GM21515 (cell line): ENCODE results near the gene TBC1D22A.

Source experiments
- ATAC-seq: cut with Tn5 transposase; IDR thresholded peaks from one replicate; pipeline ENCODE4 v1.9.1; 2021; ENCODE audit not compliant: unreplicated experiment

TBC1D22A gene

DNA sequence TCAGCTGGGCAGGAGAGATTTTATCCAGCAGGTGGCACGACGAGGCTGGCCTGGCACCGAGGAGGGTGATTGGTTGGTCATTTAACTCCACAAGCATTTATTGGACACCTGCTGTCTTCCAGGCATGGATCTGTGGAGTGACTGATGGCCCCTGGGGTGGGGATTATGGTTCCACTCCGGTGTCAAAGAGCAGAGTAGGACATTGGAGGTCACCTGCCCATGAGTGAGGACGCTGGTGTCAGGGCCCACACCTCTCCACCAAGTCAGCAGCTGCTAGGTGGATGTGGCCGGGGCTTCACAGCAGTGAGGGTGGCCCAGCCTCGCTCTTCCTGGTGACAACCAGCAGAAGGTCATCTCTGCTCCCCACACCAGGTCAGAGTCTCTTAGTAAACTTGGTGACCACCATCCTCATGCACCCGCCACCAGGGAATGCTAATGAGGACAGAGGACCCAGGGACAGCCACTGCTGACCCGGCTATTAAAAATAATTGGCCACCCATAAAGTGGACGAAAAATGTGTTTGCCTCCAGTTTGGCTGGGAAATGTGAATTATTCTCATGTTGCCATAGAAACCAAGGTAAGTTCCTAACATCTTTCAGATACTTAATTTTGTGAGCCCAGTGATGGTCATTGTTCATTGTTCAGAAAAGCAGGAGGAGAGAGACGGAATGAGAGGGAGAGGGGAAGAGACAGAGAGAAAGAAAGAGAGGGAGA lies 428.7 kb downstream of the TBC1D22A start:
- no peak for ATAC-seq

DNA sequence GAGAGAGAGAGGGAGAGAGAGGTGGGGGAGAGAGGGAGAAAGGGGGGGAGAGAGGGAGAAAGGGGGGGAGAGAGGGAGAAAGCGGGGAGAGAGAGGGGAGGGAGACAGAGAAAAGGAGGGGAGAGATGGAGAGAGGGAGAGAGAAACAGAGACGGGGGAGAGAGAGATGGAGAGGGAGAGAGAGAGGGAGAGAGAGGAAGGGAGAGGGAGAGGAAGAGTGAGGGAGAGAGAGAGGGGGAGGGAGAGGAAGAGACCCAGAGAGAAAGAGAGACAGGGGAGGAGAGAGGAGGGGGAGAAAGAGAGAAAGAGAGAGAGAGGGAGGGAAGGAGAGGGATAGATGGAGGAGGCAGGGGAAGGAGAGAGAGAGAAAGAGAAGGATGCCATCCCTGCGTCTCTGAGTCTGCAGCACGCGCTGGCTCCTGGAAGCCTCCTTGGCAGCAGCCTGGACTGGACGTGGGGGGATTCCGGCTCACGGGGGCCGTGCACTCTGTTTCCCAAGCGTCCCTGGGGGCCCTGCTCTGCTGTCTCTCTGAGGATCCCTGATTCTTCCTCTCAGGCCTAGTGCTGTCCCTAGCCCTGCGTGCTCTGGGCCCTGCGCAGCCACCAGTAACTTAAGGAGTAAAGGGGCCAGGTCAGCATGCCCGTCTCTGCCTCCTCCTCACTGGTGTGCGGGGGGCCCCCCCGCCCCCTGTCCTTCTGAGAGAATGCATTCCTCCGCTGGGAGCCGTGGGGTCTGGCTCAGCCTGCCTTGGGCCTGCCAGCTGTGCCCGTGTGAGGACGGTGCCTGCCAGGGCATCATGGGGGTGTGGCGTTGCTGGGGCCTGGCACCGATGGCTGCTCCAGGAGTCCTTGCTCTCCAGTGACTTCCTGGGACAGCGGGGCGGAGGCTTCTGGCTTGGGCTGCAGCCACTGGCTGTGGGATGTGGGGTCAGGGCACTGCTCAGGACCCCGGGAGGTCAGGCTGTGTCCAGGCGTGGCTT lies 429.5 kb downstream of the TBC1D22A start:
- no peak for ATAC-seq

DNA sequence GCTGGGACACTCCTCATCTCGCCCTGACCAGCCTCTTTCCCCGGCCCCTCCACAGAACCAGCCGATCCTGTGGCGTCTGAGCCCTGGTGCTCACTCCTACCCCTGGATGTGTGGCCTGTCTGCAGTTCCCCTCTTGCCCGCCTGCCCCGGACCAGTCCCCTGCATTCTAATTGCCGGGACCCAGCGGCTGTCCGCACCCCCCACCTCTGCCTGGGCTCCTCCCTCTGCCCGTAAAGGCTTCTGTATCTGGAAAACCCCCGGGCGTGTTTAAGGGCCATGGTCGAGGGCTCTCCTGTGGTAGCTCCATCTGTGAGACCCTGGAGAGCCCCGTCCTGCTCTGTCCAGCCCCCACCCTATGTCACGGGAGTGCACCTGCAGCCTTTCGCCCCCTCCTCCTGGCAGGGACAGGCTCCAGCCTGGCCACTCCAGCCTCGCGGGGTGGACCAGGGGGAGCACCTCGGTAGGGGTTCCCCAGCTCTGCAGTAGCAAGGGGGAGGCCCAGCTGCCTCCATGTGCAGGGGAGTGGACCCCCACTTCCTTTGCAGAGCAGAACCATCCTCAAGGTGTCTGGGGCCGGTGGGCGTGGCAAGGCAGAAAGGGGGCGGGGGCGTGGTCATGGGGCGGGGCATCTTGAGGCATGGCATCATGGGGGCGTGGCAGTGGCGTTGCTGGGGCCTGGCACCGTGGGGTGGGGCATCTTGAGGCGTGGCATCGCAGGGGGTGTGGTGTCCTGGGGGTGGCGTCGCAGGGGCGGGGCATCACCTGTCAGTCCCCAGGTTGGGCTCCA lies 430.4 kb downstream of the TBC1D22A start:
- no peak for ATAC-seq

DNA sequence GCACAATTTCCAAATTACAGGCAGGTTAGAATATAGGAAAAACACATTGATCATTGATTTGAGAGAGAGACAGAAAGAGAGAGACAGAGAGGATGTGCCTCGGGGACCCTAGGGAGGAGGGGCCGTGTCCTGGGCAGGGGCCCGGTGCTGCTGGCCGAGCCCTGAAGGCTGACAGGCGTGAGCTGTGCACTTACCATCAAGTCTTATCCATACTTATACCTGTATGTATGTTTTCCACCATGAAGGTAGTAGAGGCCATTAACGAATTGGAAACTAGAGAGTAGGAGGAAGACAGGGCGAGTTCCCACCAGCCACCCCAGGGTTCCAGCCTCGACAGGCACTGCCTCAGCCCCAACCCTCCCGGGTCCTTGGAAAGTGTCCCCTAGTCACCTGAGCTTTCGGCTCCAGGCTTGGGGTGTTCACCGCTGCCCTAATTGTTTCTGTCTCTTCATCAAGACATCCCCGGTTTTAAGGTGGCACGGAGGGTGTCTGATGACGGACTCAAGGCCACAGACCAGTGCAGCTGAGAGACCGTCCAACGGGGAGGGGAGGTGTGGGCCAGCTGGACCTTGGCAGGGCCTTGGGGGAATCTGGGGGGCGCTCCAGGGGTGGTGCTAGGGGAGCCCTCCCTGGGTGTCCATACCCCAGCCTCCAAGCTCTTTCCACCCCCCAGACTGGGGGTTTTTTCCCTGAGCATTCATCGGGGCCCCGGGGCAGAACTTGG lies 431.3 kb downstream of the TBC1D22A start:
- no peak for ATAC-seq

DNA sequence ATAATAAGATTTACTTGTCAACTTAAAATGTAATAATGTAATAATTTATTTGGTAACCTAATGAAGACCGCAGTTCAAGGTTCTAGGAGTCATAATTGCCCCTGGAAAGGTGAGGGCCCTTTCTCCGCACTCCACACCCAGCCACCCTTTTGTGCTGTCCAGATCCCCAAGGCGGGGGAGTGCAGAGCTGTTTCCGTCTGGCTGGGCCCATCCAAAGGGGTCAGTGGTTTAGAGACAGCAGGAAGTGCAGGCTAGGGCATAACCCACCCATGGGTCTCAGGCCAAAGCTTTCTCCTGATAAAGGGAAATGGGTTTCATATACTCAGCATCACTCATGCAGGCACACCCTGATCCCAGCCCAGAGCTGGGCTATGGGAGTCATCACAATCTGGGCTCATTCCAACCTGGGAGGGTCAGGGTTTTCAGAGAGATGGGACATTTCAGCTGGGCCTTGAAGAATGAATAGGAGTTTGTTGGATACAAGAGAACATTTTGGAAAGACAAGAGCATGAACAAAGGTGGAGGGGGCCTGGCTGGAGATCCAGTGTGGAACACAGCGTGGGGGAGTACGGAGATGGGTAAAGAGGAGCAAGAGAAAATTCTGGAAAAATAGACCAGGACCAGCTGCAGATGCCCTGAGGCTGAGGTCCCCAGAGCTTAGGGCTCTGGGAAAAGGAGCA lies 432.2 kb downstream of the TBC1D22A start:
- no peak for ATAC-seq

DNA sequence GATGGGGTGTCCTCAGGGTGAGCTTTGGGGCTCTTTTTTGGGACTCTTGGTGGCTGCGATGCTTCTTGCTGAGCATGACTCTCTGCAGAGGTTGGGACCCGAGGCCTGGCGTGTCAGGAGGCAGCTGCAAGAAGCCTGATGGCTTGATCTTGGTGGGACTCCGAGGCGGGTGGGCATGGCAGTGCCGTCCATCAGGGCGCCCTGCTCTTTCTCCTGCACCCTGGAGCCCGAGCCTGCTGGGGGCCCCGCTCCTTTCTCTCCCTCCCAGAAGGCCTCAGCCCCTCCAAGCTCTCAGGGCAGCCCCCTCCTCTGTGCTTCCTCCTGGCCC lies 432.7 kb downstream of the TBC1D22A start:
- ATAC-seq, result no peak

DNA sequence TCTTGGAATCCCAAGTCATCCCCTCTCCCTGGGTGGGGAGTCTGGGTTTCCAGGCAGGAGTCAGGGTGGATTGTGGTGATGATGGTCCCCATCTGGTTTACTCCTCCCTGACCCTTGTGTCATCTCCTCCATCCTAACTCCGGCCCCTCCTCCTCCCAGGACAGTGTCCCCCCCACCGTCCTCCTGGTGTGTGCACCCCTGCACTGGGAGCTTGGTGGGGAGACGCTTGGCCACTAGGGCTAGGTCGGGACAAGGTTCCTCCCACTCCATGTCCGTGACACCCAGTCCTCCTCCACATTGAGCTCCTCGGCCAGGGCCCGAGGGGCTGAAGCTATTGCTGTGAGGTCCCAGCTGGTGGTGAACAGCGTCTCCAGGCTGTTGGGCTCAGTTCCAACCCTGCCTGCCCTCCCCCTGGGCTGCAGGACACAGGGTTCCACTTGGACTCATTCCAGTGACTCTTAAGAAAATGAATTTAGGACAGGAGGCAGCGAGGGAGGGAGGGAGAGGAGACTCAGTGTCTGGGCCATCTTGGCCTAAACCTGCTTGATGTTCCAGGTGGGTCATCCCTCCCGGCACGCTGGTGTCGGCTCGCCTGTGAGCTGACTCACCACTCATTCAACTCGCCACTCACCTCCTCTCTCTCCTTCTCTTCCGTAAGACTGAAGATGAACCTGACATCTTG lies 433.2 kb downstream of the TBC1D22A start:
- ATAC-seq, result no peak

DNA sequence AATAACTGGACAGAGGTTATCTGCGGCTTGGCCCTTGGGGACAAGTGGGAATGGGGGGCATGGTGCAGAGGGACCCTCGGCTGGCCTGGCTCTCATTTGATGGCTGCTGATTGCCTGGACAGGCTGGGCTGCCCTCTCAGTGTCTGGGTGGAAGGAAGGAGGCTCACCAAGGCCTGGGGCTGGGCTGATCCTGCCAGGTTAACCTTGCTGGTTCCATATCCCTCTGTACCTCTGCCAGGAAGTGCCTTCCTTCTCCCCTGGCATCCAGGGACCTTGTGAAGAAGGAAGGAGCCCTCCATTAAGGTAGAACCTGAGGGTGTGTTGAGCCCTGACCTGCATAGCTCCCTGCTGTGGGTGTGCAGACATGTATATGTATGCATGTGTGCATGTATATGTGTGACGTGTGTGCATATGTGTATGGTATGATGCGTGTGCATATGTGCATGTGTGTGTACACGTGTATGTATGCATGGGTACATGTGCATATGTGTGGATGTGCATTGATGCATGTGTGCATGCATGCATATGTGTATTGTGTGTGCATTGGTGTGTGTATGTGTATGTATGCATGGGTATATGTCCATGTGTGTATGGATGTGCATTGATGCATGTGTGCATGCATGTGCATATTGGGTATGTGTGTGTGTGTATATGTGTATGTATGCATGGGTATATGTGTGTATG lies 433.9 kb downstream of the TBC1D22A start:
- no peak for ATAC-seq

DNA sequence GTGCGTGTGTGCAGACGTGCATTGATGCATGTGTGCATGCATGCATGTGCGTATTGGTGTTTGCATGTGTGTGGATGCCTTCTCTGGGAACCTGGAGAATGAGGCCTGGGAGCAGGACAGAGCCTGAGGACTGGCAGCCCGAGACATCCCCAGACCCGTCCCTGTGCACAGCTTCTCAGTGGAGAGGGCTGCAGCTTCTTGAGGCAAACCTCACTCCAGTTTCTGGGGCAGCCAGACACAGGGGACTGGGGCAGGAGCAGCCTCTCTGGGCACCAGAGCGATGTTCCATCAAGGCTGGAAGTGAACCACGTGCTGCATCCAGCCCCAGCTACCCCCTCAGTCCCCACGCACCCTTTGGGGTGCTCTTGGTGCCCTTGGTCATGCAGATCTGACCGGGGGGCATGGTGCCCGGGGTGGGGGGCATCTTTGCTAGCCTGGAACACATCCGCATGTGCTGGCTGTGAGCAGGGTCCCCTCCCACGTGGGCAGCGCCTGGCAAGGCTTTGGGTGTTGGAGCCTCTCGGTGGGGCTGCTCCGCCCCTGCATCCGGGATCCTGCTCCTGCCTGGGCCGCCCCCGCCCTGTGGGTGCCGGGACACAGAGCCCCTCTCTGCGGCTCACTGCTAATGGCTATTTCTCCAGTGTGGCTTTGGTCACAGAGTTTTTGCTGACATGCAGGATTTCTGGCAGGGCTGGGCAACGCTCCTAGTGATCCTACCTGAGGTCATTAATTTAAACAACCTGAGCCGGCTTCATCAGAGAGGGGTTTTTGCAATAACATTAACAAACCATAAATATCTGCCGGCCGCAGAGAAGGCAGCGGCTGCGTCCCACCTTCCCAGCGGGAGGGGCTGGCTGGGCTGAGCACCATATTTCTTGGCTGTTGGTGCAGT lies 434.7 kb downstream of the TBC1D22A start:
- ATAC-seq, result no peak

DNA sequence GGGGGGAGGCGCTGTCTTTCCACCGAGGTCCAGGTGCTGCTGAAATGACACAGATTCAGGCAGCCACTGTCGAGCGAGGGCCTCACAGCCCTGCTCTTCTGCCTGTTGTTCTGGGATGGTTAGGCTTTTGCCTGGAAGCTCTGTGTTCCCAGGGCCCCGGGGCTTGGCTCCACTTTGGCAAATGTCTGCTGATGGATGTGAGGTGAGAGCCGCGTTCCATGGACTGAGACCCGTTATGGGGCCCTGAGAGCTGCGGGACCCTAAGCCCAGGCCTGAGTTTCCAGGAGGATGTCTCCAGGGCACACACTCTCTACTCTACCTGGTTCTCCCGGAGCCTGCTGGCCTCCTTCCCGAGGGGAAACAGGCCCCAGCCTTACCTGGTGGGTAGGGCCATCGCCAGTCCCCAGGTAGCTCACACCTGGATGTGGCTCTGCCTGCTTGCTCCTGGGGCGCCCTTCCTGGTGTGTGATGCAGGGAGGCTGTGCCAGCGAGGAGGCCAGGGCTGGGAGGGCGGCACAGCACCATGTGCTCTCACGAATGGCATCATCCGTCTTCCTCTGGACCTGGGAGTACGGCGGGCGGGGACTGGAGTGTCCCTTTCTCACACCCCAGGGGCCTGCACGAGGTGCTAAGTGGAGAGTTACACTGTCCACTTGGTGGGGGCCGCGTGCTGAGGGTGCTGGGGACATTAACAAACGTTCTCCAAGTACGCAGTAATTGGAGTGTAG lies 435.5 kb downstream of the TBC1D22A start:
- ATAC-seq, result no peak

DNA sequence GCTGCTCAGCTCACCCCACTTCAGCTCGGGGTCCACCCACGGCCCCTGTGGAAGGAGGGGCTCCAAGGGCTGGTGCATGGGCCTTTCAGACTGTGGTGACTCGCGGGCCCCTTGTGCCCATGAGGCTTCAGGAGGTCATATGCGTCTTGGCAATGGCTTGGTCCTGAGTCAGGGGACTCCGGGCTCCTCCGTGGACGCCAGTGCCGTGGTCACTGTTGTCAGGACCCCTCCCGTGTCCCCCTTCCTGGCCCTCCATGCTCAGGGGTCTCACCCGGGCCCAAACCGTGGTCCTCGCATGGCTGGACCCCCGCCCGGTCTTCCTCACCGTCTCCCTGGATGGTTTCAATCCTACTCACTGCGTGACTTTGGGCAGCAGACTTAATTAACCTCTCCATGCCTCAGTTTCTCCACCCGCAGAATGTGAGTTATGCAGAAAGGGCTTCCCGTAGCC lies 436.4 kb downstream of the TBC1D22A start:
- no peak for ATAC-seq

DNA sequence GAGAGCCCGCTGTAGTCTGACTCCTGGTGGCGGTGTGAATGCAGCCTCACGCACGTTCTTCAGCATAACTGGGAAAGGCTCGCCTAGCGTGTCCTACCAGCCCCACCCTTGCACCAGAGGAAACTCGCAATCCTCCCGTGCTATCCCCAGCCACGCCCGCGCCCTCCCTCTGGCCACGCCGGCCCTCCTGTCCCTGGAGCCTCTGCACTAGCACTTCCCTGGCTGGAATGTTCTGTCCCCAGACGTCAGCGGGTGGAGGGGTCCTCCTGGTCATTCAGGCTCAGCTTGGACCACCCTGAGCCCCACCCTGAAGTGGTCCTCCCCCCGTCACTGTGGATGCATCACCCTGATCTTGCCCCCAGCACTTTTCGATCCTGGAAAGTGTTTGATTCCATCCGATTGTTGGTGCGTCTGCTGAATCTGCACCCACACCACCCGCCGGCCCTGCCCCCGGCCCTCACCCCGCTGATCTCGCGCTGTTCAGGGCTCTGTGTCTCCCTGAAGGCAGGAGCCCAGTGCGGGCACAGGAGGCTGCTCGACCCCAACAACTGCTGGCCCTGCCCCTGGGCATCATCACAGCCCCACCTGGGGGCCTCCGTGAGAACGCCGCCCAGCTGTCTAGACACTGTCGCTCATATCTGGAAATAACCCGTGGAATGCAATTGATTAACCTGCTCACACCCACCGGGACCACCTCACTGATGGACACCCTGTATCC lies 437.0 kb downstream of the TBC1D22A start:
- no peak for ATAC-seq

DNA sequence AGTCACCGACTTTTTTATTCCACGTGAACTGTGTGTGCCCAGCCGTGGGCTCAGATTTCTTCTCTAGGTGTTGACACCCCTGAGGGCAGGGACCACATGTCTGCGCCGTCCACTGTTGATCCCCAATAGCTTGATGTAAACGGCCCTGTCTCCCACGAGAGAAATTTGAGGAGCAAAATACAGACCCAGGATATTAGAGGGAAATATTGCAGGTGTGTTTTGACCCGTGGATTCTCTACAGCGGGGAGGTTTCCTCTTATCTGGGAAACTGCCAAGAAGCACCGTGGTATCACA lies 437.5 kb downstream of the TBC1D22A start:
- ATAC-seq, result no peak

DNA sequence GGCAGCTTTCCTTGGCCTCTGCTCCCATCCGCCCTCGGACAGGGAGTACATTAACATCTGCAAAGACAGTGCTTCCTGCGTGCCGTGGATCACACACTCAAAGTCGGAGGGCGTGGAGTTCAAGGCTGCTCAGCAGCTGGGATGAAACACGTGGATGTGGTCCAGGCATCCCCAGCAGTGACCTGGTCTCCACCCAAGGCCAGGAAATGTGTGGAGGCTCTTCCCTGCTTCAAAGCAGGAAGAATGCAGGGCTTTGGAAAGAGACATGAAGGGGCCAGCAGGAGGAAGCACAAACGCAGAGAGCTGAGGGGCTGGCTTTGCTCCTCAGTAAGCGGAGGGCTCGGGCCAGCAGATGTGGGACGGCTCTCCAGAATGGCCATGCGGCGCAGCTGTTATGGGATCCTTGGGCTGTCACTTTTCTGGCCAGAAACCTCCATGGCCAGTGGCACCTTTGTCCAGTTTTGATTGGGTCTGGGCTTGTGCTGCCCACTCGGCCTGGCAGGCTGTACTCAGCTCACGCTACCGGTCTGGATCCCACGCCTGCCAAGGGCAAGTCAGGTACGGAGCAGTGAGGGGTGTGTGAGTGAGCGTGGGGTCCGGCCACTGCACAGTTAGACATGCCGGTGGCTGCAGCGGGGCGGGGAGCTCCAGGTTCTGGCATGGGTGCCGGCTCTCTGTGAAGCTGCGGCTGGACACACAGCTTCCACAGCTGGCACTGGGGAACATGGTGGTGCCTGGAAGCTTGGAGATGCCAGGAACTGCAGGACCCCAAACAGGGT lies 438.0 kb downstream of the TBC1D22A start:
- no peak for ATAC-seq

DNA sequence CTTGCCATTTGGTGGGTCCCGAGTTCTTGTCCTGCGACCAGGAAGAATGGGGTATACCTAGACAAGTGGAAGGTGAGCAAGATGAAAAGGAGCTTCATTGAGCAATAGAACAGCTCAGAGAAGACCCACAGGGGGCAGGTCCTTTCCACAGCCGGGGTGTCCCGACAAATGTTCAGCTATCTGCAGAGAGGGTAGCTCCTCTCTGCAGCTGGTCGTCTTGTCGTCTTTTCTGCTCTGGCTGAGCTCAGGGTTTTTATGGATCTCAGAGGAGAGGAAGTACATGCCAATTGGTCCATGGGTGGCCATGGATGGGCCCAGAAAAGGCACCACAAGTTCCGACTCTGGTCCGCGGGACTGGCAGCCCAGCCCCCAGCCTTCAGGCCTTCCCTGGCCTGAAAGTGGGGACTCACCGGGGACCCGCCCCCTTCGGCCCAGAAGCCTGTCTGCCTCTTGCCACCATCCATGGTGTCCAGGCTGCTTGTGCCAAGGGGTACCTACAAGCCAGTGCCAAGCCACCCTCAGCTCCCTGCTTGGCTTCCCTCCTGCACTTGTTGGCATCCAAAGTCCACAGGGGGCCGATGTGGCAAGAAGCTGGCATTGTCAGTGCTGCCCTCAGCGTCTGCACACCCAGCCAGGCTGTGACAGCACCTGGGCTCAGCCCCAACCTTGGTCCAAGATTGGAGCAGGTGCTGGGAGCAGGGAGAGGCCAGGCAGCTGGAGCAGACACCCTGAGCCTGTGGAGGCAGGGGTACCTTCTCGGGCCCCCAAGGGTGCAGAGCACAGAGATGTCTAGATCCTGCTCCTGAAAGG lies 438.9 kb downstream of the TBC1D22A start:
- no peak for ATAC-seq
